Measurements from ENCODE around the gene SOAT2.
"Not testable (repeated sequence)": the region's sequence is repeated elsewhere in the genome, so short reads cannot be mapped to it uniquely, and the experiment has no call there.

SOAT2 gene

DNA sequence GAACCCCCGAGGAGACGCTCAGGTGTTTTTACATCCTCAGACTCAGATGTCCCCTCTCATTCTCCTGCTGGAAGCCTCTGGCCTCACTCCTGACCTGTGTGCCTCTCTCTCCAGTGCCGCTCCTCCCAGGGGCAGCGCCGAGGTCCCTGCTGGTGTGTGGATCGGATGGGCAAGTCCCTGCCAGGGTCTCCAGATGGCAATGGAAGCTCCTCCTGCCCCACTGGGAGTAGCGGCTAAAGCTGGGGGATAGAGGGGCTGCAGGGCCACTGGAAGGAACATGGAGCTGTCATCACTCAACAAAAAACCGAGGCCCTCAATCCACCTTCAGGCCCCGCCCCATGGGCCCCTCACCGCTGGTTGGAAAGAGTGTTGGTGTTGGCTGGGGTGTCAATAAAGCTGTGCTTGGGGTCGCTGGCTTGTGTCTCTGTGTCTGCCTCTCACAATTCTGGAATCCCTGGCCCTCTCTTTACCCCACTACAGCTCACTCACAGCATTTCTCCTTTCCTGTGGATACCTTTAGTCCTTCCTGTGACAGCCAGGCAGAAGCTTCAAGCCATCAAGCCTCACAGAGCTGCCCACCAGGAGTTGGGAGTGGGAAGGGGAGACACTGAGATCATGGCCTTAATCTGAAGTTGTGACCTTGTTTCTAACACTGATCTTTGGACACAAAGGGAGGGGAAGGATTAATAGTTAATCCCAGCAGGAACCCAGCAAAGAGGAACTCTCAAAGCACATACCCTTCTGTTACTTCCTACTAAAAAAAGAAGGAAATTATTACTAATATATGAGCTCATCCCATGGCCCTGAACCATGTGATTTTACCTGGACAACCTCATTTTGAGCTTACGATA, 1.1 kb upstream of the SOAT2 start:
- DNase-seq (ENCODE audit: low read depth) = no peak
- no peak overlapping the region for H3K4me3 ChIP-seq (ENCODE audit: low read depth, low read length)
- TF ChIP-seq, protein P1, sequence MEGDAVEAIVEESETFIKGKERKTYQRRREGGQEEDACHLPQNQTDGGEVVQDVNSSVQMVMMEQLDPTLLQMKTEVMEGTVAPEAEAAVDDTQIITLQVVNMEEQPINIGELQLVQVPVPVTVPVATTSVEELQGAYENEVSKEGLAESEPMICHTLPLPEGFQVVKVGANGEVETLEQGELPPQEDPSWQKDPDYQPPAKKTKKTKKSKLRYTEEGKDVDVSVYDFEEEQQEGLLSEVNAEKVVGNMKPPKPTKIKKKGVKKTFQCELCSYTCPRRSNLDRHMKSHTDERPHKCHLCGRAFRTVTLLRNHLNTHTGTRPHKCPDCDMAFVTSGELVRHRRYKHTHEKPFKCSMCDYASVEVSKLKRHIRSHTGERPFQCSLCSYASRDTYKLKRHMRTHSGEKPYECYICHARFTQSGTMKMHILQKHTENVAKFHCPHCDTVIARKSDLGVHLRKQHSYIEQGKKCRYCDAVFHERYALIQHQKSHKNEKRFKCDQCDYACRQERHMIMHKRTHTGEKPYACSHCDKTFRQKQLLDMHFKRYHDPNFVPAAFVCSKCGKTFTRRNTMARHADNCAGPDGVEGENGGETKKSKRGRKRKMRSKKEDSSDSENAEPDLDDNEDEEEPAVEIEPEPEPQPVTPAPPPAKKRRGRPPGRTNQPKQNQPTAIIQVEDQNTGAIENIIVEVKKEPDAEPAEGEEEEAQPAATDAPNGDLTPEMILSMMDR (conservative IDR thresholded peaks at IDR 0.05; ENCODE audit: low read depth, low read length) = no peak

GRCh38 chr12:53103860-53104305, 597 bp downstream of the SOAT2 start:
- TF ChIP-seq, protein P1 (conservative IDR thresholded peaks at IDR 0.05; ENCODE audit: low read depth, low read length) = no peak
- DNase-seq (ENCODE audit: low read depth) = no peak
- H3K4me3 ChIP-seq (ENCODE audit: low read depth, low read length) = no peak overlapping the region

DNA sequence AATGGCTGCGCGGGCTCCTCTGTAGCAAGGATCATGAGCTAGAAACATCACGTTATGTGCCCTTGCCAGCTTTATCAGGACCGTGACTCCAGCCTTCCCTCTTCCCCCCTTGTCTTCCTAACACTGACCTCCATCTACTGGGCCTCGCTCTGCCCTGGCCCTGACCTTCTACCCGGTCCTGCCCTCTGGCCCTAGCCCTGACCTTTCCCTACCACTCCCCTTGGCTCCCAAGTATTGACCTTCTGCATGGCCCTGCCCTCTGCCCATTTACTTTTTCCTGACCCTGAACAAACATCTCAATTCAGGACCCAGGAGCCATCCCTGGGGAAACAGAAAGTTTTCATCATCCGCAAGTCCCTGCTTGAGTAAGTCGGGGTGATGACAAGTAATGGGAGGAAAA, 2.0 kb downstream of the SOAT2 start:
- DNase-seq (ENCODE audit: low read depth) = no peak
- no peak overlapping the region for H3K4me3 ChIP-seq (ENCODE audit: low read depth, low read length)
- TF ChIP-seq, protein P1 (conservative IDR thresholded peaks at IDR 0.05; ENCODE audit: low read depth, low read length) = no peak

DNA sequence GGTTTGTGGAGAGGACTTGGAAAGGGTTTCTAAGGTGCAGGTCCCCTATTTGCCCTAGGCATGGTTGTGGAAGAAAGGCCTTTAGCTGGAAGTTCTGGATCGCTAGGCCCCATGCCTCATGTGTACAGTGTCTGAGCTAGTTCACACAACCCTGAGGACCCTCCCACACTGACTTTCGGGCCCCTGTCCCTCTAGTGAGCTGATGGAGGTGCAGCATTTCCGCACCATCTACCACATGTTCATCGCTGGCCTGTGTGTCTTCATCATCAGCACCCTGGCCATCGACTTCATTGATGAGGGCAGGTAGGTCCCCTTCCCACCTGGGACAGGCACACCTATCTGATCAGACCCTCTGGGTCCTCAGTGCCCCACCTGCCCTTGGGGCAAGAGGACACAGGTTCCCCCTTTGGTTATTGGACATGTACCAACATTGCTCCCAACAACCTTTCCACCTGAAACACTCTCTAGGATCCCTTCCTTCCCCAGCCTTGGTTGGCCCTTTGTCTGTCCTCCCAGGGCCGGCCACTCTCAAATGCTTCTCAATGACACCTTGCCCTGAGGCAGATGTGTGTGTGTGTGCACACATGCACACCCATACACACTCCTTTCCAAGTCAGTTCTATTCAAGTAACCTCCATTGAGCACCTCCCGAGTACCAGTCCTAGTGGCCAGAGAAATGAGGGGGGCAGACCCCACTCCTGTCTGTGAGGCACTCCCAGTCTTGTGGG, 2.6 kb downstream of the SOAT2 start:
- no peak overlapping the region for H3K4me3 ChIP-seq (ENCODE audit: low read depth, low read length)
- TF ChIP-seq, protein P1 (conservative IDR thresholded peaks at IDR 0.05; ENCODE audit: low read depth, low read length) = no peak
- no peak for DNase-seq (ENCODE audit: low read depth)

DNA sequence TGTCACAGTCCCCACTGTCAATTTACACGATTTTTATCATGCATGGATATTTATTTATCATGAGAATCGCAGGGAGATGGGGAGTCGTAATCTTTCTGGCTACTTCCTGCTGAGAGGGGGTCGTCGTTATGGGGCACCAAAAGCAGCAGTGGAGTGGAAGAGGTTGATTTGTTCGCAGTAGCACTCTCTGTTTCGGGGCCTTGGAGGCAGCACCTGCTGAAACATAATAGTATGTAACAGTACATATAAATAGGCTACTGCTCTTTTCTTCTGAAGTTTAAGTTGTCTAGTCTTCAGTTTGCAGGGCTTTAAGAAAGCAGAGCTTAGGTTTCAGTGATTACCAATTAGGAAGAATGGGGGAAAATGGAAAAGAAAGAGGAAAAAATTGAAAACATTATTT, 3.8 kb downstream of the SOAT2 start:
- no peak overlapping the region for H3K4me3 ChIP-seq (ENCODE audit: low read depth, low read length)
- TF ChIP-seq, protein P1 (conservative IDR thresholded peaks at IDR 0.05; ENCODE audit: low read depth, low read length) = no peak
- DNase-seq (ENCODE audit: low read depth) = no peak

- not testable (repeated sequence) for H3K4me3 ChIP-seq (ENCODE audit: low read depth, low read length); DNase-seq (ENCODE audit: low read depth)
Observed at GRCh38 chr12:53112431-53112830, 9.1 kb downstream of the SOAT2 start.

GRCh38 chr12:53113136-53113705, 9.9 kb downstream of the SOAT2 start:
- no peak overlapping the region for H3K4me3 ChIP-seq (ENCODE audit: low read depth, low read length)
- no peak for DNase-seq (ENCODE audit: low read depth)
- TF ChIP-seq, protein P1 (conservative IDR thresholded peaks at IDR 0.05; ENCODE audit: low read depth, low read length) = no peak
